ENCODE measurements around the gene TSPAN18. TPM values are rescaled to one million over a fixed set of nuclear protein-coding genes. Genes with fewer than 3 reads are reported as not detected.

The TSPAN18 gene
- total and polyA plus RNA-seq, 10 of the 15 experiments (the other 5 are each of a cell fraction or from before 2014, with no cell fraction given): 0.02 to 0.77 (median 0.13) TPM; not detected in 1

DNA sequence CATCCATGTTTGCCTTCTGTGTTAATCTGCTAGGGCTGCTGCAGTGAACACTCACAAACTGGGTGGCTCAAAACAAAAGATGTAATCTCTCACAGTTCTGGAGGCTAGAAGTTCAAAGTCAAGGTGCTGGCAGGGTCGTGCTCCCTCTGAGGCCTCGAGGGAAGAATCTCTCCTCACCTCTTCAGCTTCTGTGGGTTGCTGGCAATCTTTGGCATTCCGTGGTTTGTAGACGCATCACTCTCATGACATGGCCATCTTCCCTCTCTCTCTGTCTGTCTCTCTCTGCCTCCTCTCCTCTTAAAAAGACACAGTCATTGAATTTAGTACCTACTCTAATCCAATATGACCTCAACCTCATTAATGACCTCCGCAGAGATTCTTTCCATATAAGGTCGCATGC is 78.8 kb downstream of the TSPAN18 start:
- WGBS (ENCODE audit: insufficient coverage, insufficient replicate concordance, low lambda C conversion rate, missing lambda C conversion rate): 26% methylated on average over 6 of the region's 6 CpGs
- no peak for ATAC-seq
- Histone ChIP-seq H3K4me3 (no peak overlapping the region), H3K4me2 (ENCODE audit: control insufficient read depth, insufficient read depth) (no peak overlapping the region), H3K79me2 (ENCODE audit: control insufficient read depth, insufficient read depth, low read length) (no peaks in the 10 kb centered on the region), H3K27me3 (replicated peaks in 1 of 2; ENCODE audit: control insufficient read depth in 2 of 2, insufficient read depth in 2 of 2, low read length in 1 of 2) (no peaks in the 10 kb centered on the region; a peak in 3 of 4 replicates), H4K20me1 (ENCODE audit: control insufficient read depth, insufficient read depth) (no peaks in the 10 kb centered on the region), H3K4me1 (ENCODE audit: control insufficient read depth, insufficient read depth, low read length) (no peaks in the 10 kb centered on the region), H2AFZ (ENCODE audit: control insufficient read depth, low read depth, low read length) (no peak overlapping the region), H3K9ac (ENCODE audit: control insufficient read depth, insufficient read depth, low read length) (no peak overlapping the region), H3K36me3 (ENCODE audit: control insufficient read depth in 2 of 2, insufficient read depth in 2 of 2, low read length in 1 of 2) (no peaks in the 10 kb centered on the region), H3K9me3 (replicated peaks; ENCODE audit: control insufficient read depth, insufficient read depth, low read length) (no peaks in the 10 kb centered on the region), H3K27ac (ENCODE audit: control insufficient read depth, insufficient read depth) (no peak overlapping the region)
- SMC1A ChIA-PET (ENCODE audit: uncharacterized antibody, unreplicated experiment): no interaction called here
- RAD21 ChIA-PET (ENCODE audit: unreplicated experiment): no interaction called here
- POLR2A ChIA-PET: interaction anchor here (0.7 kb wide), 1 partner anchor 1186 kb away, joined by 3 read pairs; no protein-coding TSS in a partner anchor
- intact Hi-C loops (cut with micrococcal nuclease; ENCODE audit: unreplicated experiment) (no loop called here), in situ Hi-C loops (cut with MboI) (no loop called here)
- CTCF ChIA-PET: no interaction called here
- BruUV-seq (replicated peaks): no TSS peak
- TF ChIP-seq POU2F2 (IDR thresholded peaks at IDR 0.05; ENCODE audit: borderline replicate concordance, low read depth, low read length) (no peak), CHD4 (IDR thresholded peaks at IDR 0.05) (no peak), RUNX3 (IDR thresholded peaks at IDR 0.05; ENCODE audit: low read length) (no peak)
- no peak for DNase-seq (ENCODE audit: low read depth, low spot score)
- no peak for FAIRE-seq

DNA sequence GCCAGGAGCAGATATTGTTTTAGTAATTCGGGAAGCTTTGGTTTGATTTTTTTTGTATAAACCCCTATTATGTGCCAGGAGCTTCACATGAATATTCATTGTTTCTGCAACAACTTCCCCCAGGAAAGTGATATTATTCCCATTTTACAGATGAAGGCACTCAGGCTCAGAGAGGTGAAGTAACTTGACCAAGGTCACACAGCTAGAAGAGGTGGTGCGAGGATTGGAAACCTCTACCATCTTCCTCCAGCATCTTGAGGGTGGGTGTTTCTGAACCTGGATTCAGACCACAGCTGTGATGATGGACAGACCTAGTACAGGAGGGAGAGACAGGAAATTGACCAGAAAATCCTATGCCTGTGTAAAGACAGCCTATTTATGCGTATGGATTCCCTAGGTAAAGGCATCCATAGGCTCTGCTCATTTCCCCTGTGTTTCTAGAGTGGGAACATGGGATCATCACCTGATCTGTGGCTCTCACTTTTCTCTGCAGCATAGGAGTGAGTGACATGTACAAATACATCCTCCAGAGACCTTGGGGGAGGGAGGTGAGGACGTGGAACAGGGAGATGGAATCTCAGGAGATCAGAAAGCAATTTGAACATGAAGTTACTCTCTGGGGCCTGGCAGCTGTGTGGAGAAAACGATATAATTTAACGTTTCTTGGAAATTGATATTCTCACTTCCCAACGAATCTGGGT is 81.4 kb downstream of the TSPAN18 start:
- RAD21 ChIA-PET (ENCODE audit: unreplicated experiment): no interaction called here
- H3K36me3 ChIP-seq (ENCODE audit: control insufficient read depth in 2 of 2, insufficient read depth in 2 of 2, low read length in 1 of 2): no peaks in the 10 kb centered on the region
- POLR2A ChIA-PET: no interaction called here
- H2AFZ ChIP-seq (ENCODE audit: control insufficient read depth, low read depth, low read length): no peak overlapping the region
- BruUV-seq (replicated peaks): no TSS peak
- no peaks in the 10 kb centered on the region for H3K4me1 ChIP-seq (ENCODE audit: control insufficient read depth, insufficient read depth, low read length)
- WGBS (ENCODE audit: insufficient coverage, insufficient replicate concordance, low lambda C conversion rate, missing lambda C conversion rate): 29% methylated on average over 7 of the region's 7 CpGs
- H3K4me2 ChIP-seq (ENCODE audit: control insufficient read depth, insufficient read depth): no peak overlapping the region
- H3K9me3 ChIP-seq (replicated peaks; ENCODE audit: control insufficient read depth, insufficient read depth, low read length): no peaks in the 10 kb centered on the region
- no peak overlapping the region for H3K9ac ChIP-seq (ENCODE audit: control insufficient read depth, insufficient read depth, low read length)
- no peaks in the 10 kb centered on the region; a peak in 2 of 4 replicates for H3K27me3 ChIP-seq (replicated peaks in 1 of 2; ENCODE audit: control insufficient read depth in 2 of 2, insufficient read depth in 2 of 2, low read length in 1 of 2)
- FAIRE-seq (no peak), DNase-seq (ENCODE audit: low read depth, low spot score) (no peak), ATAC-seq (no peak)
- no peak overlapping the region for H3K4me3 ChIP-seq
- CTCF ChIA-PET: interaction anchor here (1.1 kb wide), 1 partner anchor 33 kb away, joined by 3 read pairs; no protein-coding TSS in a partner anchor
- H4K20me1 ChIP-seq (ENCODE audit: control insufficient read depth, insufficient read depth): no peaks in the 10 kb centered on the region
- TF ChIP-seq ZNF622 (IDR thresholded peaks at IDR 0.05): no peak
- TF ChIP-seq, protein P1, sequence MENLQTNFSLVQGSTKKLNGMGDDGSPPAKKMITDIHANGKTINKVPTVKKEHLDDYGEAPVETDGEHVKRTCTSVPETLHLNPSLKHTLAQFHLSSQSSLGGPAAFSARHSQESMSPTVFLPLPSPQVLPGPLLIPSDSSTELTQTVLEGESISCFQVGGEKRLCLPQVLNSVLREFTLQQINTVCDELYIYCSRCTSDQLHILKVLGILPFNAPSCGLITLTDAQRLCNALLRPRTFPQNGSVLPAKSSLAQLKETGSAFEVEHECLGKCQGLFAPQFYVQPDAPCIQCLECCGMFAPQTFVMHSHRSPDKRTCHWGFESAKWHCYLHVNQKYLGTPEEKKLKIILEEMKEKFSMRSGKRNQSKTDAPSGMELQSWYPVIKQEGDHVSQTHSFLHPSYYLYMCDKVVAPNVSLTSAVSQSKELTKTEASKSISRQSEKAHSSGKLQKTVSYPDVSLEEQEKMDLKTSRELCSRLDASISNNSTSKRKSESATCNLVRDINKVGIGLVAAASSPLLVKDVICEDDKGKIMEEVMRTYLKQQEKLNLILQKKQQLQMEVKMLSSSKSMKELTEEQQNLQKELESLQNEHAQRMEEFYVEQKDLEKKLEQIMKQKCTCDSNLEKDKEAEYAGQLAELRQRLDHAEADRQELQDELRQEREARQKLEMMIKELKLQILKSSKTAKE (IDR thresholded peaks at IDR 0.05; ENCODE audit: low read depth, poor library complexity, severe bottlenecking): no peak
- TF ChIP-seq BACH1 (IDR thresholded peaks at IDR 0.05; ENCODE audit: borderline replicate concordance): no peak
- no peak for TF ChIP-seq JUNB (IDR thresholded peaks at IDR 0.05)
- no peak for TF ChIP-seq POU2F2 (IDR thresholded peaks at IDR 0.05; ENCODE audit: borderline replicate concordance, low read depth, low read length)
- TF ChIP-seq MEF2B (IDR thresholded peaks at IDR 0.05; ENCODE audit: partially characterized antibody, poor library complexity, severe bottlenecking): no peak
- TF ChIP-seq, protein P2, sequence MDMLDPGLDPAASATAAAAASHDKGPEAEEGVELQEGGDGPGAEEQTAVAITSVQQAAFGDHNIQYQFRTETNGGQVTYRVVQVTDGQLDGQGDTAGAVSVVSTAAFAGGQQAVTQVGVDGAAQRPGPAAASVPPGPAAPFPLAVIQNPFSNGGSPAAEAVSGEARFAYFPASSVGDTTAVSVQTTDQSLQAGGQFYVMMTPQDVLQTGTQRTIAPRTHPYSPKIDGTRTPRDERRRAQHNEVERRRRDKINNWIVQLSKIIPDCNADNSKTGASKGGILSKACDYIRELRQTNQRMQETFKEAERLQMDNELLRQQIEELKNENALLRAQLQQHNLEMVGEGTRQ (IDR thresholded peaks at IDR 0.05; ENCODE audit: borderline replicate concordance, low read depth, low read length): no peak
- no peak for TF ChIP-seq EED (IDR thresholded peaks at IDR 0.05; ENCODE audit: low read depth)
- no peak for TF ChIP-seq STAT3 (IDR thresholded peaks at IDR 0.05; ENCODE audit: low read depth, low read length)
- TF ChIP-seq HDAC2 (IDR thresholded peaks at IDR 0.05): no peak
- no peaks in the 10 kb centered on the region for H3K79me2 ChIP-seq (ENCODE audit: control insufficient read depth, insufficient read depth, low read length)
- in situ Hi-C loops (cut with MboI) (no loop called here), intact Hi-C loops (cut with micrococcal nuclease; ENCODE audit: unreplicated experiment) (no loop called here)
- no peak overlapping the region for H3K27ac ChIP-seq (ENCODE audit: control insufficient read depth, insufficient read depth)
- SMC1A ChIA-PET (ENCODE audit: uncharacterized antibody, unreplicated experiment): no interaction called here
